ENCODE measurements around the gene SIT1. TPM values are rescaled to one million over a fixed set of nuclear protein-coding genes. Genes with fewer than 3 reads are reported as not detected.
"Not testable (repeated sequence)": the region's sequence is repeated elsewhere in the genome, so short reads cannot be mapped to it uniquely, and the experiment has no call there.

SIT1 gene
- polyA plus RNA-seq, 2 donors: 0.75 to 0.88 TPM

DNA sequence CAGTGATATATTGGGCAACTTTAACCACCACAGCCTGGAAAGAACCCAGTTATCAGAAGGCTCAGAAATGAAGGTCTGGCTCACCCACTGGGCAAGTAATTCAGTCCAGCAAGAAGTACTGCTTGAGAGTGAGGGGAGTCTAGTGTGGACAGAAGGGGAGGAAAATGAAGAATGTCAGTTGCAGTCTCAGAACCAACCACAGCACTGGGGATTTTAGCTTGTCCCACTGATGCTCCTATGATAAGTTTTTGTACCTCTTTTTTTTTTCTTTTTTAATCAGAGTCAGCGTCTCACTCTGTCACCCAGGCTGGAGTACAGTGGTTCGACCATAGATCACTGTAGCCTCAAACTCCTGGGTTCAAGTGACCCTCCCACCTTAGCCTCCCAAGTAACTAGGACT is 23.2 kb downstream of the SIT1 start:
- Histone ChIP-seq H3K4me1 (ENCODE audit: control insufficient read depth in 2 of 2, insufficient read depth in 2 of 2, low read length in 1 of 2) (no peaks in the 10 kb centered on the region), H3K27ac (ENCODE audit: low read depth in 2 of 2, low read length in 1 of 2) (no peak overlapping the region), H3K9me3 (ENCODE audit: control insufficient read depth in 2 of 2, insufficient read depth in 1 of 2, low read depth in 1 of 2, low read length in 1 of 2) (no peaks in the 10 kb centered on the region), H3K27me3 (ENCODE audit: control insufficient read depth in 1 of 2, insufficient read depth in 2 of 2, low read length in 2 of 2) (no peaks in the 10 kb centered on the region), H3K4me3 (ENCODE audit: low read depth in 1 of 2, low read length in 2 of 2) (no peak overlapping the region), H3K36me3 (ENCODE audit: control insufficient read depth in 2 of 2, insufficient read depth in 2 of 2, low read length in 1 of 2) (no peaks in the 10 kb centered on the region)
- 85 to 89% methylated on average over 2 of the region's 2 CpGs for whole genome bisulfite sequencing, 2 donors

- 55 to 59% methylated on average over 2 of the region's 2 CpGs for WGBS, 2 donors
- Histone ChIP-seq H3K4me3 (ENCODE audit: low read depth in 1 of 2, low read length in 2 of 2) (no peak overlapping the region), H3K27ac (ENCODE audit: low read depth in 2 of 2, low read length in 1 of 2) (no peak overlapping the region), H3K36me3 (ENCODE audit: control insufficient read depth in 2 of 2, insufficient read depth in 2 of 2, low read length in 1 of 2) (no peaks in the 10 kb centered on the region), H3K27me3 (ENCODE audit: control insufficient read depth in 1 of 2, insufficient read depth in 2 of 2, low read length in 2 of 2) (no peaks in the 10 kb centered on the region), H3K9me3 (ENCODE audit: control insufficient read depth in 2 of 2, insufficient read depth in 1 of 2, low read depth in 1 of 2, low read length in 1 of 2) (no peaks in the 10 kb centered on the region), H3K4me1 (ENCODE audit: control insufficient read depth in 2 of 2, insufficient read depth in 2 of 2, low read length in 1 of 2) (peaks cover 0 to 6% of the 10 kb centered on the region in 2 donors)
Measured at GRCh38 chr9:35619800-35620158, 31.0 kb downstream of the SIT1 start.

DNA sequence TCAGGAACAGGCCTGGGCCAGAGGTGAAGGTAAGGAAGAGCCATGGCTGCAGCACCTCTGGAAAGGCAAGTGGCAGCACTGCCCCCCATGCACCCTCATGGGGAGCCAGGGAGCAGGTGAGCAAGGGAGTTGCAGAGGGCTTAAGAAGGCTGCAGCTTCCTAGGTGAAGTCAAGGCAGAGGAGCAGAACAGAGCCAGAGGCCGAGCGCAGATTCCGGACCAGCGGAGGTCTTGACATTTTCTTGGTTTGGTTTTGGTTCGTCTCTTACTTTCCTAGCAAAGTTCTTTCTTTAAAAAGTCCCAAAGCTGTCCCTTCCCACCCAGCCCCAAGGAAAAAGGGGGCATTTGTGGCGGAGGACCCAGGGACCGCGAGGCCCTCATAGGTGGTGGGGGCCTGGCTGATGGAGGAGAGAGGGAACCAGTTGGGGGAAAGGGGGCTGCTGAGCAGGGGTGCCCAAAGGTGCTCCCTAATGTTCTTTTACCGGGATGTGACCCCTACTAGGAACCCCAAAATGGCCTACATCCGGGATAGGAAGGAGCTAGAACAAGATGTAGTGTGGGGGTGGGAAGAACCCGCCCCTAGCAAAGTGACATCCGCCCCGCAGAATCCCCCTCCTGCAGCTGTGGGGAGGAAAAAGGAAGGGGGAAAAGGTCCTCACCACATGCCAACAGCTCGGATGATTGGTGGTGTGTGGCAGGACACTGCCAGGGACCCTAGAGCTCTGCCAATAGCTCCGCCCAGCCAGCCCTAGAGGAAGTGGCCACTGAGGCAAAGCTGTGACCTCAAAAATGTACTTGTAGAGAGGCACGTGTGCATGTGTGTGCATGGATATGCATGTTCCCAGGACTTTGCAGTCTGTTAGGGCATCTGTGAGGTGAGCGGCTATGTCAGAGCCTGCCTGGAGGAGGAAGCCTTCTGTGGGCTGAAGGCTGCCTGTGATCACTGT is 31.6 kb downstream of the SIT1 start:
- H3K27ac ChIP-seq (ENCODE audit: low read depth in 2 of 2, low read length in 1 of 2): peak overlapping the region in 1 of 2 donors; percentile 21
- WGBS, 2 donors: 85 to 86% methylated on average over 17 of the region's 17 CpGs
- peaks cover 0 to 6% of the 10 kb centered on the region in 2 donors for H3K4me1 ChIP-seq (ENCODE audit: control insufficient read depth in 2 of 2, insufficient read depth in 2 of 2, low read length in 1 of 2)
- no peaks in the 10 kb centered on the region for H3K36me3 ChIP-seq (ENCODE audit: control insufficient read depth in 2 of 2, insufficient read depth in 2 of 2, low read length in 1 of 2)
- H3K27me3 ChIP-seq (ENCODE audit: control insufficient read depth in 1 of 2, insufficient read depth in 2 of 2, low read length in 2 of 2): no peaks in the 10 kb centered on the region
- H3K4me3 ChIP-seq (ENCODE audit: low read depth in 1 of 2, low read length in 2 of 2): no peak overlapping the region
- no peaks in the 10 kb centered on the region for H3K9me3 ChIP-seq (ENCODE audit: control insufficient read depth in 2 of 2, insufficient read depth in 1 of 2, low read depth in 1 of 2, low read length in 1 of 2)

DNA sequence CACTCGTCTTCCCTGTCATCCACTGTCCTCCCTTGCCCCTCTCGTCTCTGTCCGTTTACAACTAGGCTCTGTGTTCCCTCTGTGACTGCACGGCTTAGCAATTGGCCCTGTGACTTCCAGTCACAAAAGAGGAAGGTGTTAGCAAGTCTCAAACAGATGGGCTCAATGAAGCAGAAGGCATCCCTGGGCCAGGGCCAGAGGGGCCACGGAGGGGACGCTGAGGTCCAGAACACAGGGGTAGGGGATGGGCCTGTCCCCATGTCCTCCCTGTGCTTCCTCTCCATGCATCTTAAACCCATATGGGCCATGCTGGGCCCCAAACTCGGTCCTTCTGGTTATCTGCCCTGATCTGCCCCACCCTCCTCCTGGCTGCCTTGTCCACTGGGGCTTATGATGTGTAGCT is 32.4 kb downstream of the SIT1 start, which contains the start of gene CD72:
Gene CD72, minus strand, starts transcription at position 89 of the 403 bp plus-strand sequence. CDS start 110 bp downstream, outside the sequence.
- Histone ChIP-seq H3K27ac (ENCODE audit: low read depth in 2 of 2, low read length in 1 of 2) (peak within 1 kb of the TSS; percentile 21 to 51), H3K27me3 (ENCODE audit: control insufficient read depth in 1 of 2, insufficient read depth in 2 of 2, low read length in 2 of 2) (no peaks in the 10 kb centered on the region), H3K4me1 (ENCODE audit: control insufficient read depth in 2 of 2, insufficient read depth in 2 of 2, low read length in 1 of 2) (peaks cover 0 to 6% of the 10 kb centered on the region in 2 donors), H3K4me3 (ENCODE audit: low read depth in 1 of 2, low read length in 2 of 2) (peak within 1 kb of the TSS; percentile 21 to 38), H3K9me3 (ENCODE audit: control insufficient read depth in 2 of 2, insufficient read depth in 1 of 2, low read depth in 1 of 2, low read length in 1 of 2) (no peaks in the 10 kb centered on the region), H3K36me3 (ENCODE audit: control insufficient read depth in 2 of 2, insufficient read depth in 2 of 2, low read length in 1 of 2) (no peaks in the 10 kb centered on the region)
- 81 to 86% methylated on average over 7 of the region's 7 CpGs for WGBS, 2 donors

- H3K4me3 ChIP-seq (ENCODE audit: low read depth in 1 of 2, low read length in 2 of 2): no peak overlapping the region
- 75 to 81% methylated on average over 8 of the region's 8 CpGs for WGBS, 2 donors
- H3K4me1 ChIP-seq (ENCODE audit: control insufficient read depth in 2 of 2, insufficient read depth in 2 of 2, low read length in 1 of 2): peaks cover 0 to 6% of the 10 kb centered on the region in 2 donors
- H3K9me3 ChIP-seq (ENCODE audit: control insufficient read depth in 2 of 2, insufficient read depth in 1 of 2, low read depth in 1 of 2, low read length in 1 of 2): no peaks in the 10 kb centered on the region
- peak overlapping the region in 1 of 2 donors; percentile 51 for H3K27ac ChIP-seq (ENCODE audit: low read depth in 2 of 2, low read length in 1 of 2)
- H3K36me3 ChIP-seq (ENCODE audit: control insufficient read depth in 2 of 2, insufficient read depth in 2 of 2, low read length in 1 of 2): no peaks in the 10 kb centered on the region
- H3K27me3 ChIP-seq (ENCODE audit: control insufficient read depth in 1 of 2, insufficient read depth in 2 of 2, low read length in 2 of 2): no peaks in the 10 kb centered on the region
Measured at GRCh38 chr9:35617548-35617947, 33.2 kb downstream of the SIT1 start.

DNA sequence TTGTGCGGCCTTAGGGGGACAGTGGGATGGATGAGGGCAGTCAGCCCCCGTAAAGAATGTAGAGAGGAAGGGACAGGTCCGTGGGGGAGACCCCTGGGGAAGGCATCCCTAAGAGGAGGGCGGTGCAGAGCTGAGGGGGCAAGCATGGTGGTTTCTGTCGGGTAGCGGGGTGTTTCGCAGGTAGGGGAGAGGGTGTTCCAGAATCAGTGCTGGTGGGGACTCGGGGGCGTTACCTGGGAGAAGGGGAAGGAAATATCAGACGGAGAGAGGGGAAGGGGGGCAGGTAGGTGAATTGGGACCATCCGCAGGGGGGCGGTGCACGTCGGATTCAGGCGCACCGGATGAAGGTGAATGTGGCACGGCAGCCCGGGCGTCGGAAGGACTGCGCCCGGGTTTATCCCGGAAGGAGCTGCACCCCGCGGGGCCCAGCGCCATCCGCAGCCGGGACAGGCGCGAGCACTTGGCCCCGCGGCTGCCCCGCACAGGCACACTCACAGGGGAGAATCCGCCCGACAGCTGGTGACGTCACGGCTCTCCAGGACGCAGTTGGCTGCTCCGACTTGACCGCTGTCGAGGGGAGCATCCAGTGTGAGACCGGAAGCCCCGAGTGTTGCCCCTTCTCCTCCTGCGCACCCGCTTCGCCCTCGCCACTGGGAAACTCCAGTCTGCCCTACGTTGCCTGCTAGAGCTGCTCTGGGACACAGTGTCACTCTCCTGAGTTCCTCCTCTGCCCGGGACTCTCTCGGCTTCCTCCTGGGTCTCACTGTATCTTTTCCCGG is 33.9 kb downstream of the SIT1 start:
- Histone ChIP-seq H3K4me1 (ENCODE audit: control insufficient read depth in 2 of 2, insufficient read depth in 2 of 2, low read length in 1 of 2) (peaks cover 0 to 6% of the 10 kb centered on the region in 2 donors), H3K27ac (ENCODE audit: low read depth in 2 of 2, low read length in 1 of 2) (peak overlapping the region in 1 of 2 donors; percentile 51), H3K36me3 (ENCODE audit: control insufficient read depth in 2 of 2, insufficient read depth in 2 of 2, low read length in 1 of 2) (no peaks in the 10 kb centered on the region), H3K4me3 (ENCODE audit: low read depth in 1 of 2, low read length in 2 of 2) (peak overlapping the region; percentile 21 to 38), H3K9me3 (ENCODE audit: control insufficient read depth in 2 of 2, insufficient read depth in 1 of 2, low read depth in 1 of 2, low read length in 1 of 2) (no peaks in the 10 kb centered on the region), H3K27me3 (ENCODE audit: control insufficient read depth in 1 of 2, insufficient read depth in 2 of 2, low read length in 2 of 2) (no peaks in the 10 kb centered on the region)
- 11 to 15% methylated on average over 27 to 51 of the region's 51 CpGs for WGBS, 2 donors

GRCh38 chr9:35615981-35616680 is 34.6 kb downstream of the SIT1 start:
- Histone ChIP-seq H3K27me3 (ENCODE audit: control insufficient read depth in 1 of 2, insufficient read depth in 2 of 2, low read length in 2 of 2) (no peaks in the 10 kb centered on the region), H3K27ac (ENCODE audit: low read depth in 2 of 2, low read length in 1 of 2) (no peak overlapping the region), H3K36me3 (ENCODE audit: control insufficient read depth in 2 of 2, insufficient read depth in 2 of 2, low read length in 1 of 2) (no peaks in the 10 kb centered on the region), H3K4me1 (ENCODE audit: control insufficient read depth in 2 of 2, insufficient read depth in 2 of 2, low read length in 1 of 2) (peaks cover 0 to 6% of the 10 kb centered on the region in 2 donors), H3K9me3 (ENCODE audit: control insufficient read depth in 2 of 2, insufficient read depth in 1 of 2, low read depth in 1 of 2, low read length in 1 of 2) (no peaks in the 10 kb centered on the region), H3K4me3 (ENCODE audit: low read depth in 1 of 2, low read length in 2 of 2) (no peak overlapping the region)
- WGBS, 2 donors: 86 to 87% methylated on average over 17 of the region's 17 CpGs

DNA sequence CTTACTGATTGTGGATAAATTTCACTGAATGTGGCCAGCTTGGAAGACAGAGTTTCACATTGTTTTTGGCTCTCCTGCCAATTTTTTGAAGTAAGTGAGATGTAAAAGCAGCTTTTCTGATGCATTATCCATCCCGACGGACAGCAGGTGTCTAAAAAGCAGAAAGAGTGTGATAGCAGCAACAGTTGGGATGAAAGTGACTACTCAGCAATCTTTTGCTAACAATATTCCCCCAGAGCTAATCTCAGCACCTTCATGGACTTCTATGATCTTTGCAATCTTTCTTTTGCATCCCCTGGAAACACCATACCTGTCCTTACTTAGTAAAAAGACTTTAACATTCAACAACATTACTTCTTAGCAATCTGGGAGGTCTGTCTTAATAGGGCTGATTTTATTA is 37.9 kb downstream of the SIT1 start:
- H3K4me3 ChIP-seq (ENCODE audit: low read depth in 1 of 2, low read length in 2 of 2): no peak overlapping the region
- no peaks in the 10 kb centered on the region for H3K27me3 ChIP-seq (ENCODE audit: control insufficient read depth in 1 of 2, insufficient read depth in 2 of 2, low read length in 2 of 2)
- H3K4me1 ChIP-seq (ENCODE audit: control insufficient read depth in 2 of 2, insufficient read depth in 2 of 2, low read length in 1 of 2): peaks cover 0 to 6% of the 10 kb centered on the region in 2 donors
- no peaks in the 10 kb centered on the region for H3K9me3 ChIP-seq (ENCODE audit: control insufficient read depth in 2 of 2, insufficient read depth in 1 of 2, low read depth in 1 of 2, low read length in 1 of 2)
- peaks cover 0 to 17% of the 10 kb centered on the region in 2 donors for H3K36me3 ChIP-seq (ENCODE audit: control insufficient read depth in 2 of 2, insufficient read depth in 2 of 2, low read length in 1 of 2)
- H3K27ac ChIP-seq (ENCODE audit: low read depth in 2 of 2, low read length in 1 of 2): no peak overlapping the region
- 94 to 96% methylated on average over 2 of the region's 2 CpGs for WGBS, 2 donors

GRCh38 chr9:35612066-35612465 is 38.7 kb downstream of the SIT1 start:
- not testable (repeated sequence) for H3K27ac ChIP-seq (ENCODE audit: low read depth in 2 of 2, low read length in 1 of 2); H3K4me1 ChIP-seq (ENCODE audit: control insufficient read depth in 2 of 2, insufficient read depth in 2 of 2, low read length in 1 of 2); H3K4me3 ChIP-seq (ENCODE audit: low read depth in 1 of 2, low read length in 2 of 2); H3K27me3 ChIP-seq (ENCODE audit: control insufficient read depth in 1 of 2, insufficient read depth in 2 of 2, low read length in 2 of 2); H3K9me3 ChIP-seq (ENCODE audit: control insufficient read depth in 2 of 2, insufficient read depth in 1 of 2, low read depth in 1 of 2, low read length in 1 of 2)
- WGBS, 2 donors: 94% methylated on average over 4 of the region's 4 CpGs
- peaks cover 0 to 21% of the 10 kb centered on the region in 2 donors for H3K36me3 ChIP-seq (ENCODE audit: control insufficient read depth in 2 of 2, insufficient read depth in 2 of 2, low read length in 1 of 2)

Measured in esophagus (tissue), 2 donors.